Endometrium (tissue), 2 donors: ENCODE measurements around the gene SERPINB8.

Source experiments
- FAIRE-seq: peaks from 2 replicates; lab custom pipeline; 2012; peaks lifted over from hg19 to GRCh38; lab: Jason Lieb, UNC
- donor health status: control.
- donor health status: control.

The SERPINB8 gene

DNA sequence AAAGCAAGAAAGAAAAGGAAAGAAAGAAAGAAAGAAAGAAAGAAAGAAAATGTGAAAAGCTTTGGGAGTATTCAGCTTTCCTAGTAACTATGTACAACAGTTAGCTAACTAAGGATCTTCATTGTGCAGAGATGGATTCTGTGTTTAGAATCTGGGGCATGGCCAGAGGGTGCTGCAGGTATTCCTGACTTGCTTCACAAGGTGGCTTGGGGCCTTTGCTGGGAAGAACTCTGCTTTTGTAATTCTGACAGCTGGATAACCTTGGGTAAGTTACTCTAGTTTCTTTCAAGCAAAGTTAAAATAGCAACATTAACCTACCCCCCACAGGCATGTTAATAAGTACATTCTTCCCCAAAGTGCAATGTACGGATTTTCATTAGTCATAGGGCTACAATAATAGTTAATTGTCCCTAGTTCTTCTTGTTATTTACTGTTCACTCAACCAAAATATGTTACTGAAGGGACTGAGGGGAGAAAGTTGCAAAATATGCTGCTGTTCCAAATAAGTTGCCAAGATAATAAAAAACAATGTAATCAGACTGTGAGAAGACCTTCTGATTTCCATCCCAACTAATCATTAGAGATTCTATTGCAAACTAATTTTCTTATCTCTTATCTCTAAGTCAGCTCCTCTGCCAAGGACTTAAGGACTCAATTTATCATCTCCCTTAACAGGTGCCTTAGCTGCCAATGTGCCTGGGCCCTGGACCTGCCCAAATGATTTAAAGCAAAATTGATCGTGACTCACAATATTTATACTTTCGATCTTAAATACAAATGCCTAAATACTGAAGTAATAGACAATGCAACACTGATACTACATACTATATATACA is 50.3 kb downstream of the SERPINB8 start:
- FAIRE-seq = no peak

DNA sequence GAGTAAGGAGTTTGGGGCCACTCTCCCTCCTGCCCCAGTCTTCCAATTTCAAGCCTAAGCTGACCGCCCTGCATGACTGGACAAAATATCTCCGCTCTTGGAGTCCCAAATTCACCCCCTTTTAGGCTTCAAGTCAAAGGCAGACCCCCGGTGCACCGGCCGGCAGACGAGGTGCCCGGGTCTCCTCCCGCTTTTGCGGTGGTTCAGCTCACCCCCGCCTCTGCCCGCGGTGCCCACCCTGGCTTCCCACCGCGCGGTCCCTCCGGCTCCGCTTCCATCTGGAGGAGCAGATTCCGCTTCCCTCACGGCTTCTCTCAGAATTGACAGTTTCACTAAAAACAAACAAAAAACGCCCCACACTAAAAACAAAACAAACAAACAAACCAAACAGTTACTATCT is 56.5 kb downstream of the SERPINB8 start:
- no peak for FAIRE-seq

DNA sequence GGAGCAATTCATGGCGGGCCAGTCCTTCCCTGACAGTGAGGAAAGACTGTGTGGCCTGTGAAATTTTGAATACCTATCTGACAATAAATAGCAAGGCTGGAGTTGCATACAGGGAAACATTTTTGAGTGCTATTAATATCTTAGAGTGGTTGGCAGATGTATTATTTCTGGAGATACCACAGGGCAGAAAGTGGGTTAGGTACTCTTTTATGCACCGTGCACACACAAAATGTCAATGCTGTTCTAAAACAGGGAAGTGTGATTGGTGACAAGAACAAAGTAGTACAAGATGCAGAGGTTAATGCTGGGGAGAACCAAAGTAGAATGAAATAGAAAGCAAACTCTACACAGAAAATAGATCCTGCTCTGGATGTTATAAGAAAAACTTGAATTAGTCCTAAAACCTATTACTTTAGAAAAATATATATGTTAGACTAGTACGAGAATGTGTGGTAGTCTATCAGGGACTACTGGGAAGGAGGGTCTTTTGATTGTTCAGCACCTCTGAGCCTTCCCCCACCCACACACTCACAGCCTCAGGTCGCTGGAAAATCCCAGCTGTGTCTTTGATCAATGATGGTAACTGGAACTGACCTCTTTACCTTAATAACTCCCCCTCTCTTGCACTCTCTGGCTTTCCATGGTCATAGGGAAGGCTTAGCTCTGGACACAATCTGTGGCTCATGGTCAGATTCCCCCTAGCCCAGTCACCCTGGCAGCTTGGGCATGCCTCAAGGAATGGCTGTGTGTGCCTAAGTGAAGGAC is 58.2 kb downstream of the SERPINB8 start:
- FAIRE-seq = no peak

DNA sequence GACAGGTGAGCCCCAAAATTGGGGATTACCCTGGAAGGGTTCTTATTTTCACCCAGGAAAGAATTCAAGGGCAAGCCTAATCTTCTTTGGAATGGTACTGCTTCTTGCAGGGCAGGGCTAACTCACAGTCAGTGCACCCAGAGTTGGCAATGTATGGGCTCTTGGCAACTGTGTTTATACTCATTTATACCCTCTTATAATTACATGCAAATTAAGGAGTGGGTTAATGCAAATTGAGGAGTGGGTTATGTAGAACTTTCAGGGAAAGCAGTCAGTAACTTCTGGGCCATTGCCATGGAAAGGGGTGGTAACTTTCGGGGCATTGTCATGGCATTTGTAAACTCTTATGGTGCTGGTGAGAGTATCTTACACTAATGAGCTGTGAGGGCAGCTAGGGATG is 59.2 kb downstream of the SERPINB8 start:
- no peak for FAIRE-seq

DNA sequence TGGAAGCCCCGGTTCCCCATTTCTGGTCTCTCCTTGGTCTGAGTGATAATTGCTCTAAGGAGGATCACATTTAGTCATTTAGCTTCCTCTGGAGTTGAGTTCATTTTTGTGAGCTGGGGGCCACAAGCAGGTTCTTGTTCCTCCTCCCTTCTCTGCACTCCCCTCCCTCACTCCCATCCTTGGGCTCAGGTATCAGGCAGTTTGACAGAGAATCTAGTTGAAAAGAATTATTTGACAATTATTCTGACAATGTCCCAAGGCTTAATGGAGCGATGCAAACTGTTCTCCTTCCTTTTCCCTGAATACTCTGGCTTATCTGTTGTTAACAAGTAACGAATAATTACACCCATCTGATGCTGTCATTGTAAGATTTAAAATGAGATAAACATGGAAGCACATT is 61.5 kb downstream of the SERPINB8 start:
- FAIRE-seq = no peak

DNA sequence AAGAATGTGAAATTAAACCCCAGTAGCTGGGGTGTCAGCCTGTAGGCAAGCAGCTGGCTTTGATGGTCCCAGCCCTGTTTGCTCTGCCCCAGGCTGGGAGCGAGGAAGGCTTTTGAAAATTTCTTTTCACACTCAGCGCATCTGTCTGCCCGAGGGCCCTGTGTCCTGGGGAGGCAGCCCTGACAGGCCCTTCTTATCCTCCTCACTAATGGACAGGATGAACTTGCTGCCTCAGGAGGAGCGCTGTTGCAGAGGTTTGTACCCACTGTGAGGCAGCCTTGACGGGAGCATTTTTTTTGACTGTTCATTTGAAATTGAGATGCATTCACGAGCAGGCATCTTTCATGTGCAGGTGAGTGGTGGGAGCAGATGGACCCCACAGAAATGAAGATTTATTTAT is 62.4 kb downstream of the SERPINB8 start:
- FAIRE-seq = no peak

DNA sequence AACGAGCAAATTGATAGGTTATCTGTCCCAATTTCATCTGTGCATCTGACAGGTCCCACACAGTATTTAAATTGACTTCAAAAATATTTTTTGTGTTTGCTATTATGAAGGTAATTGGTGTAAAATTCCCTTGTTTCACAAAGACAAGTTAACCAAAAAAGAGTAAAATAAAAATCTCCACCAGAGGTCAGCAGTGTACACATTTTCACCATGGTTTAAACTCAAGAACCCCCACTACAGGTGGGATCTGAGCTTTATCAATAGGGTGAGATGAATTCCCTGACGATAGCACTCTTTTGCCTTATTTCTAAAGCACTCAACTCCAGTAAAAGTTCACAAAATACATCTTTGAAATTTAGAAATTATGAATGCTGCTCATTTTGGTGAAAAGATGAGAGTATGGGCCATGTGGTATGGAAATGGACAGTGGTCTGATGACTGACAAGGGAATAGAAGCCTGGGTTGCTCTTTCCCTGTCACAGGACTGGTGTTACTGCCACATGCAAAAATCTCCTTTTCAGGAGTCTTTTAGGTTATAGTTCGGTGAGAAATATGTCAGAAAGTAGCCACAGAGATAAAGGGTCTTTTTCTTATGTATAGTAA is 68.0 kb downstream of the SERPINB8 start:
- FAIRE-seq = peak; percentile 88
